GM12878 (cell line): ENCODE data around the gene IFRD1. TPM values are rescaled to one million over a fixed set of nuclear protein-coding genes. Genes with fewer than 3 reads are reported as not detected.
A peak's percentile ranks its signal among the peaks of the same experiment; 100 is the strongest.

Experiments
- BACH1 ChIP-seq: fragments of 450-650 bp; IDR thresholded peaks from 2 replicates; pipeline ENCODE4 v1.6.1; 2017; ENCODE audit warnings: mild to moderate bottlenecking, borderline replicate concordance
- BHLHE40 ChIP-seq, 2 experiments: fragments of 450-650 bp in 1 of 2; IDR thresholded peaks; 2 replicates each; pipeline ENCODE4 v1.6.1; 2011 to 2017; ENCODE audit warnings: low read depth in 2 of 2, borderline replicate concordance in 1 of 2, improper control_type of control experiment in 1 of 2, low read length in 1 of 2, mild to moderate bottlenecking in 1 of 2
- CBFB ChIP-seq: IDR thresholded peaks from 2 replicates; pipeline ENCODE4 v1.6.1; 2016; ENCODE audit warnings: antibody characterized with exemption, low read depth
- CHD1 ChIP-seq: IDR thresholded peaks from 2 replicates; pipeline ENCODE4 v1.6.1; 2012; ENCODE audit warnings: low read depth, low read length, improper control_type of control experiment
- EGR1 ChIP-seq, 2 experiments: IDR thresholded peaks; 1 replicate in 1 of 2; 2 replicates in 1 of 2; pipeline ENCODE4 v1.6.1; 2011 to 2012; ENCODE audit warnings: low read depth in 2 of 2, low read length in 2 of 2, borderline replicate concordance in 1 of 2, mild to moderate bottlenecking in 1 of 2, moderate library complexity in 1 of 2
- ESRRA ChIP-seq: IDR thresholded peaks from 2 replicates; pipeline ENCODE4 v1.6.1; 2012; ENCODE audit warnings: mild to moderate bottlenecking, low read length, improper control_type of control experiment
- EZH2 ChIP-seq: IDR thresholded peaks from 2 replicates; pipeline ENCODE4 v1.6.1; 2012; ENCODE audit warnings: low read depth, mild to moderate bottlenecking, control low read depth, inconsistent platforms, low read length, borderline replicate concordance; ENCODE audit not compliant: control insufficient read depth
- HDAC2 ChIP-seq: fragments of 200-600 bp; sonication (generic); IDR thresholded peaks from 2 replicates; pipeline ENCODE4 v1.6.1; 2017
- IKZF1 ChIP-seq: fragments of 450-650 bp; conservative IDR thresholded peaks from 2 replicates; pipeline ENCODE4 v1.6.1; 2017; ENCODE audit warnings: antibody characterized with exemption, mild to moderate bottlenecking
- KDM1A ChIP-seq: fragments of 200-600 bp; sonication (generic); IDR thresholded peaks from 2 replicates; pipeline ENCODE4 v1.6.1; 2016; ENCODE audit warnings: borderline replicate concordance
- KLF5 ChIP-seq: fragments of 450-650 bp; IDR thresholded peaks from 2 replicates; pipeline ENCODE4 v1.6.1; 2014; ENCODE audit warnings: mild to moderate bottlenecking; ENCODE audit not compliant: partially characterized antibody
- NFYA ChIP-seq: IDR thresholded peaks from 2 replicates; pipeline ENCODE4 v1.6.1; 2011; ENCODE audit warnings: low read depth, mild to moderate bottlenecking, low read length, improper control_type of control experiment, borderline replicate concordance
- NRF1 ChIP-seq: conservative IDR thresholded peaks from 2 replicates; pipeline ENCODE4 v1.6.1; 2011; ENCODE audit warnings: mild to moderate bottlenecking, low read depth, low read length, improper control_type of control experiment
- RAD51 ChIP-seq: fragments of 450-650 bp; IDR thresholded peaks from 2 replicates; pipeline ENCODE4 v1.6.1; 2016; ENCODE audit warnings: moderate library complexity, mild to moderate bottlenecking, inconsistent platforms
- RB1 ChIP-seq: fragments of 450-650 bp; formaldehyde crosslinking; IDR thresholded peaks from 2 replicates; pipeline ENCODE4 v1.6.1; 2017; ENCODE audit warnings: mild to moderate bottlenecking, borderline replicate concordance
- RFX5 ChIP-seq: IDR thresholded peaks from 2 replicates; pipeline ENCODE4 v1.6.1; 2011; ENCODE audit warnings: low read depth, low read length, improper control_type of control experiment
- SIN3A ChIP-seq: IDR thresholded peaks from 2 replicates; pipeline ENCODE4 v1.6.1; 2012; ENCODE audit warnings: low read depth, low read length, improper control_type of control experiment
- SMC3 ChIP-seq: IDR thresholded peaks from 2 replicates; pipeline ENCODE4 v1.6.1; 2011; ENCODE audit warnings: low read length, improper control_type of control experiment, borderline replicate concordance
- TCF7 ChIP-seq: IDR thresholded peaks from 2 replicates; pipeline ENCODE4 v1.6.1; 2014; ENCODE audit warnings: antibody characterized with exemption, borderline replicate concordance
- ZNF217 ChIP-seq: fragments of 450-650 bp; IDR thresholded peaks from 2 replicates; pipeline ENCODE4 v1.6.1; 2017; ENCODE audit warnings: antibody characterized with exemption, mild to moderate bottlenecking
- polyA plus RNA-seq, 11 experiments: library from polyadenylated mRNA; depleted of rRNA in 4 of 11; unstranded in 6 of 11; stranded (reverse) in 5 of 11; fragments of >200 nt; fragmentation: Nextera tagmentation in 4 of 11; fragmentation: Illumina TruSeq in 1 of 11; extraction: Ambion mirVana in 4 of 11; extraction: Trizol in 1 of 11; gene quantifications; 1 replicate in 1 of 11; 2 replicates in 10 of 11; pipeline versions ENCODE4 v1.2.1 to v1.2.3, GENCODE V29; 2011 to 2016; ENCODE audit warnings: inconsistent platforms in 2 of 11, missing spikeins in 2 of 11, low read depth in 1 of 11
- total RNA-seq, 4 experiments: library from RNA; depleted of rRNA in 3 of 4; stranded (reverse); fragments of >200 nt in 3 of 4; fragmentation: Illumina TruSeq in 1 of 4; extraction: Trizol in 1 of 4; gene quantifications; 2 replicates each; pipeline versions ENCODE4 v1.2.1 to v1.2.3, GENCODE V29; 2013 to 2021
- TF ChIP-seq, protein P1 (sequence below): IDR thresholded peaks from 2 replicates; pipeline ENCODE4 v1.6.1; 2011; ENCODE audit warnings: borderline replicate concordance, low read depth, mild to moderate bottlenecking, moderate library complexity, low read length; ENCODE audit not compliant: insufficient read depth, poor library complexity, severe bottlenecking
- TF ChIP-seq, protein P2 (sequence below): IDR thresholded peaks from 2 replicates; pipeline ENCODE4 v1.6.1; 2011; ENCODE audit warnings: borderline replicate concordance, low read depth, mild to moderate bottlenecking, moderate library complexity, mixed read lengths, low read length; ENCODE audit not compliant: insufficient read depth; ENCODE audit errors: extremely low read length
- TF ChIP-seq, protein P3 (sequence below): IDR thresholded peaks from 2 replicates; pipeline ENCODE4 v1.6.1; 2012; ENCODE audit warnings: low read depth, low read length, improper control_type of control experiment

Gene IFRD1
- total and polyA plus RNA-seq, 10 of the 15 experiments (the other 5 are each of a cell fraction or from before 2014, with no cell fraction given), result 9.6 to 31.1 (median 19.9) TPM

DNA sequence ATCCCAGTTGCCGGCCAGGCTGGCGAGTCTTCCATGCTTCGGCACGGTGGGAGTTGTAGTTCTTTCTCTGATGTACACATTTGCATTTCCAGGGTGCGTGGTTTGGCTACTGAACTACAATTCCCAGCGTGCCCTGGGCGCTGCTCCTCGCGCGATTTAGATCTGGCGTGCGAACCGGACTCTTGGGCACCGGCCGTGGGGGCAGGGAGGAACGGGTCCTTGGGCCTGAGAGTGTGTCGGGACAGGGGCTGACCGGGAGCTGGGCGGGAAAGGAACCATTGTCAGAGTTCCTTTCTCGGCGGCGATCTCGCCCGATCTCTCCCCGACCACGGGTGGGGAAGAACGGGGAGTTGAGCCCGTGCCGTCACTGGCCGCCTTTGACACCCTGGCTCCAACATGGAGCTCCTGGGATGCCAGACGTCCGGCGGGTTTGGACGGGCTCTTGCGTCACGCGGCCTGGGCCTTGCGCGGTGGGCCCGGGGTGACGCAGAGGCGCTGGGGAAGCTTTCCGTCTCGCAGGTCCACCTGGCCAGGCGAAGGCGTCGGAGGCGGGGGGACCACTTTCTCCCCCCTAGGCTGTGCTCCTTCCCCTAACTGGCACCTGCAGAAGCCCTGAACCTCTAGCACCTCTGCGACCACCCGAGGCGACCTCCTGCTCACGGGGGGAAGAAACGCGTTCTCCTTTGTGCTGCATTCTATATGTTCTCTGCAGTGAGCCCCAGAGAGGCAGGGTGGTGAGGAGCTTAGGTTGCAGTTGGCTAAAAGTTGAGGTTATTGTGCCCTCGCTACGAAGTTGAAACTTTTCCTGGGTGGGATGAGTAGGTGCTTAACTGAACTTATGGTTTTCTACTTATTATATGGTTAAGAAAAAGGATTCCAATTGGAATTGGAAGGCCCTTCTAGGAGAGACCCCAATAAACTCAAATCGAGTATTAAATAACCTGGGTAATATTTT lies 824 bp downstream of the IFRD1 start (continued):
- peak; percentile 77; the same call in 1 of the 2 replicates for TF ChIP-seq SIN3A
- no peak for TF ChIP-seq ZNF217
- TF ChIP-seq, protein P1, sequence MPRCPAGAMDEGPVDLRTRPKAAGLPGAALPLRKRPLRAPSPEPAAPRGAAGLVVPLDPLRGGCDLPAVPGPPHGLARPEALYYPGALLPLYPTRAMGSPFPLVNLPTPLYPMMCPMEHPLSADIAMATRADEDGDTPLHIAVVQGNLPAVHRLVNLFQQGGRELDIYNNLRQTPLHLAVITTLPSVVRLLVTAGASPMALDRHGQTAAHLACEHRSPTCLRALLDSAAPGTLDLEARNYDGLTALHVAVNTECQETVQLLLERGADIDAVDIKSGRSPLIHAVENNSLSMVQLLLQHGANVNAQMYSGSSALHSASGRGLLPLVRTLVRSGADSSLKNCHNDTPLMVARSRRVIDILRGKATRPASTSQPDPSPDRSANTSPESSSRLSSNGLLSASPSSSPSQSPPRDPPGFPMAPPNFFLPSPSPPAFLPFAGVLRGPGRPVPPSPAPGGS, result no peak
- TF ChIP-seq SMC3, result no peak
- TF ChIP-seq, protein P2, sequence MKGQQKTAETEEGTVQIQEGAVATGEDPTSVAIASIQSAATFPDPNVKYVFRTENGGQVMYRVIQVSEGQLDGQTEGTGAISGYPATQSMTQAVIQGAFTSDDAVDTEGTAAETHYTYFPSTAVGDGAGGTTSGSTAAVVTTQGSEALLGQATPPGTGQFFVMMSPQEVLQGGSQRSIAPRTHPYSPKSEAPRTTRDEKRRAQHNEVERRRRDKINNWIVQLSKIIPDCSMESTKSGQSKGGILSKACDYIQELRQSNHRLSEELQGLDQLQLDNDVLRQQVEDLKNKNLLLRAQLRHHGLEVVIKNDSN, result no peak
- 0 out of 2 replicates have a peak, but pooled peaks have one; percentile 51 for TF ChIP-seq ESRRA
- no peak; the same call in none of the 2 replicates for TF ChIP-seq RB1
- TF ChIP-seq EGR1 (IDR thresholded peaks at IDR 0.05; ENCODE audit: borderline replicate concordance in 1 of 2, low read depth in 2 of 2, low read length in 2 of 2), result no peak
- TF ChIP-seq RFX5, result no peak
- no peak for TF ChIP-seq RAD51
- TF ChIP-seq TCF7, result no peak
- TF ChIP-seq KDM1A, result no peak
- TF ChIP-seq NFYA, result no peak
- peak; percentile 92 for TF ChIP-seq CBFB
- TF ChIP-seq KLF5, result no peak
- TF ChIP-seq, protein P3, sequence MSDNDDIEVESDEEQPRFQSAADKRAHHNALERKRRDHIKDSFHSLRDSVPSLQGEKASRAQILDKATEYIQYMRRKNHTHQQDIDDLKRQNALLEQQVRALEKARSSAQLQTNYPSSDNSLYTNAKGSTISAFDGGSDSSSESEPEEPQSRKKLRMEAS, result peak; percentile 40
- no peak for TF ChIP-seq CHD1
- TF ChIP-seq IKZF1, result peak; percentile 95
- TF ChIP-seq BHLHE40 (IDR thresholded peaks at IDR 0.05; ENCODE audit: borderline replicate concordance in 1 of 2, low read depth in 2 of 2, low read length in 1 of 2), result peak; percentile 53 to 72; a peak in 1 of 4 replicates
- TF ChIP-seq NRF1, result no peak
- TF ChIP-seq BACH1, result peak; percentile 76
- TF ChIP-seq EZH2, result no peak
- TF ChIP-seq HDAC2, result no peak
